Activated CD4-positive, alpha-beta T cell treated with anti-CD3 and anti-CD28 coated beads, Interleukin-2, amount 10 ng/mL, durations not matched to agents 24 days and 14 days (primary cell): ENCODE measurements around the gene LHFPL6. TPM values are rescaled to one million over a fixed set of nuclear protein-coding genes. Genes with fewer than 3 reads are reported as not detected.

ENCODE experiments used
- DNase-seq: peaks from one replicate; pipeline ENCODE4 v3.0.0; 2022
- H3K27ac Mint-ChIP-seq: one replicate; pipeline ENCODE4 v1.8.0; 2022; ENCODE audit warnings: mild to moderate bottlenecking, mixed read lengths
- H3K27me3 Mint-ChIP-seq: one replicate; pipeline ENCODE4 v1.8.0; 2022; ENCODE audit warnings: mixed read lengths
- H3K36me3 Mint-ChIP-seq: one replicate; pipeline ENCODE4 v1.8.0; 2022; ENCODE audit warnings: low read depth, mild to moderate bottlenecking, mixed read lengths
- H3K4me1 Mint-ChIP-seq: one replicate; pipeline ENCODE4 v1.8.0; 2021; ENCODE audit warnings: mixed read lengths
- H3K4me3 Mint-ChIP-seq: one replicate; pipeline ENCODE4 v1.8.0; 2022; ENCODE audit warnings: mild to moderate bottlenecking, moderate library complexity, mixed read lengths
- H3K9me3 Mint-ChIP-seq: one replicate; pipeline ENCODE4 v1.8.0; 2021; ENCODE audit warnings: mixed read lengths
- intact Hi-C: fragments of 100-400 bp; cut with micrococcal nuclease; formaldehyde crosslinking; loops from one replicate; pipeline ENCODE4 v1.15.1; 2023
- total RNA-seq: library from RNA; stranded (reverse); gene quantifications from 2 replicates; pipeline ENCODE4 v1.2.3, GENCODE V29; 2022

The LHFPL6 gene
- total RNA-seq: 4.8 TPM in 2 replicates

- Mint-ChIP-seq H3K4me3 (peak within 1 kb of the TSS; percentile 86), H3K27ac (peak within 1 kb of the TSS; percentile 49), H3K4me1 (peaks cover 14% of the 10 kb centered on the region), H3K36me3 (no peaks in the 10 kb centered on the region), H3K9me3 (no peaks in the 10 kb centered on the region), H3K27me3 (peaks cover 65% of the 10 kb centered on the region)
- intact Hi-C loops: loop anchor here (2.0 to 5.0 kb wide), 3 partner anchors 55 to 1255 kb away; partner anchors contain the start of genes COG6, NHLRC3, PROSER1 and UFM1
- peak; percentile 91 for DNase-seq
Observed at GRCh38 chr13:39602614-39603366, at the start of gene LHFPL6. Gene LHFPL6, minus strand, starts transcription at chr13:39603193.

GRCh38 chr13:39646122-39646521, 43.1 kb upstream of the LHFPL6 start:
- Mint-ChIP-seq H3K27ac (no peak overlapping the region), H3K9me3 (no peaks in the 10 kb centered on the region), H3K4me3 (no peak overlapping the region), H3K4me1 (no peaks in the 10 kb centered on the region), H3K27me3 (peaks cover 4% of the 10 kb centered on the region), H3K36me3 (no peaks in the 10 kb centered on the region)
- intact Hi-C loops: no loop called here
- no peak for DNase-seq

- intact Hi-C loops: no loop called here
- Mint-ChIP-seq H3K4me3 (no peak overlapping the region), H3K27ac (no peak overlapping the region), H3K9me3 (no peaks in the 10 kb centered on the region), H3K27me3 (peaks cover 14% of the 10 kb centered on the region), H3K36me3 (no peaks in the 10 kb centered on the region), H3K4me1 (no peaks in the 10 kb centered on the region)
- DNase-seq: no peak
Observed at GRCh38 chr13:39641645-39642044, 38.7 kb upstream of the LHFPL6 start.

- no peaks in the 10 kb centered on the region for H3K4me1 Mint-ChIP-seq
- H3K27me3 Mint-ChIP-seq: peaks cover 23% of the 10 kb centered on the region
- H3K36me3 Mint-ChIP-seq: no peaks in the 10 kb centered on the region
- H3K27ac Mint-ChIP-seq: no peak overlapping the region
- no peaks in the 10 kb centered on the region for H3K9me3 Mint-ChIP-seq
- intact Hi-C loops: no loop called here
- DNase-seq: no peak
- no peak overlapping the region for H3K4me3 Mint-ChIP-seq
Observed at GRCh38 chr13:39637890-39638289, 34.9 kb upstream of the LHFPL6 start.

GRCh38 chr13:39635564-39635963, 32.6 kb upstream of the LHFPL6 start:
- Mint-ChIP-seq H3K9me3 (peaks cover 9% of the 10 kb centered on the region), H3K36me3 (no peaks in the 10 kb centered on the region), H3K4me1 (no peaks in the 10 kb centered on the region), H3K27me3 (peaks cover 34% of the 10 kb centered on the region), H3K4me3 (no peak overlapping the region), H3K27ac (no peak overlapping the region)
- intact Hi-C loops: no loop called here
- no peak for DNase-seq

DNA sequence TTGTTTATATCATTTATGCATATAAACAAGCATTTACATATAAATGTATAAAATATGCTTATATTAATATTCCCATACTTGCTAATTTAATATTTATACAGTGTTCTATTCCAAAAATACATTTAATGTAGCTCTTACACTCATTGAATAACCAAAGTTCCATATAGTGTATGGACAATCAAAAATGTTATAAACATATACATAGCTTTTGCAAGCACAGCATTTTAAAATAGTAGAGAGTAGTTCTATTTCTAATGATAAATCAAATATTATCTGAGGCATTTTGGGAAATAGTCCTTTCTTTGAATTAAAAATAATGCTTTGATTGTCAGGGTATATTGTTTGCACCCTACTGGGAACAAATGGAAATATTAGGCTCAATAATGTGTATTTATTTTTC, 30.0 kb upstream of the LHFPL6 start:
- Mint-ChIP-seq H3K4me1 (no peaks in the 10 kb centered on the region), H3K36me3 (no peaks in the 10 kb centered on the region), H3K27ac (no peak overlapping the region), H3K27me3 (peaks cover 32% of the 10 kb centered on the region), H3K9me3 (peaks cover 9% of the 10 kb centered on the region), H3K4me3 (no peak overlapping the region)
- no peak for DNase-seq
- intact Hi-C loops: no loop called here

DNA sequence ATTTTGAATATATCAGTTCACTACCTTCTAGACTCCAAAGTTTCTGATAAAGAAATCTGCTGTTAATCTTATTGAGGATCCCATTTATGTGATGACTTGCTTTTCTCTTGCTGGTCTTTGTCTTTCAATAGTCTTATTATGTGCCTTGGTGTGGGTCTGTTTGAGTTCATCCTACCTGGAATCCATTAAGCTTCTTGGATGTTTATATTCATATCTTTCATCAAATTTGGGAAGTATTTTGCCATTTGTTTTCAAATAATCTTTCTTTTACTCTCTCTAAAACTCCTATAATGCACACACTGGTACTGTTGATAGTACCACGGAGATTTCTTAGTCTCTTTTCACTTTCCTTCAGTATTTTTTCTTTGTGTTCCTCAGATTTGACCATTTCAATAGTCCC, 28.3 kb upstream of the LHFPL6 start:
- no peak for DNase-seq
- Mint-ChIP-seq H3K9me3 (peaks cover 9% of the 10 kb centered on the region), H3K4me3 (no peak overlapping the region), H3K27ac (no peak overlapping the region), H3K27me3 (peaks cover 30% of the 10 kb centered on the region), H3K36me3 (no peaks in the 10 kb centered on the region), H3K4me1 (no peaks in the 10 kb centered on the region)
- intact Hi-C loops: no loop called here

- Mint-ChIP-seq H3K9me3 (no peaks in the 10 kb centered on the region), H3K27me3 (peaks cover 28% of the 10 kb centered on the region), H3K36me3 (no peaks in the 10 kb centered on the region), H3K4me3 (no peak overlapping the region), H3K27ac (no peak overlapping the region), H3K4me1 (no peaks in the 10 kb centered on the region)
- no peak for DNase-seq
- intact Hi-C loops: no loop called here
Observed at GRCh38 chr13:39623466-39623865, 20.5 kb upstream of the LHFPL6 start.

DNA sequence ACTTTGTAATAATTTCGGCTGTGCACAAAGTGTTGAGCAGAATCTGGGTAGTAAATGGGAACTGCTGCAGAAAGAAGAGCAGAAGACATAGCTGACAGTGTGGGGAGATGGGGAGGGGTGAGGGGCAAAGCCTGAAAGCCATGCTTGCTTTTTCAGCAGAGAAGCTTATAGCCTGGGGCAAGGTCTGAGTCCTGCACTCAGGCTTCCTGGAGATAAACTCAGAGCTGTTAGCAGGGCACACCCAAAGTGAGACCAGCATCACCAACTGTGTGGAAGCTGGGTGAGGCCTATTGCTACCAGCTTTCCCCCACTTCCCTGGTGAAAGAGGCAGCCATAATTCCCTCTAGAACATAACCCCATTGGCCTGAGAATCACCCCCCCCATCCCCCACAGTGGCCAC, 15.6 kb upstream of the LHFPL6 start:
- Mint-ChIP-seq H3K4me3 (no peak overlapping the region), H3K27me3 (peaks cover 38% of the 10 kb centered on the region), H3K4me1 (no peaks in the 10 kb centered on the region), H3K9me3 (no peaks in the 10 kb centered on the region), H3K27ac (no peak overlapping the region), H3K36me3 (no peaks in the 10 kb centered on the region)
- DNase-seq: no peak
- intact Hi-C loops: loop anchor here (10.0 kb wide), 1 partner anchor 214 kb away; no protein-coding TSS in a partner anchor

DNA sequence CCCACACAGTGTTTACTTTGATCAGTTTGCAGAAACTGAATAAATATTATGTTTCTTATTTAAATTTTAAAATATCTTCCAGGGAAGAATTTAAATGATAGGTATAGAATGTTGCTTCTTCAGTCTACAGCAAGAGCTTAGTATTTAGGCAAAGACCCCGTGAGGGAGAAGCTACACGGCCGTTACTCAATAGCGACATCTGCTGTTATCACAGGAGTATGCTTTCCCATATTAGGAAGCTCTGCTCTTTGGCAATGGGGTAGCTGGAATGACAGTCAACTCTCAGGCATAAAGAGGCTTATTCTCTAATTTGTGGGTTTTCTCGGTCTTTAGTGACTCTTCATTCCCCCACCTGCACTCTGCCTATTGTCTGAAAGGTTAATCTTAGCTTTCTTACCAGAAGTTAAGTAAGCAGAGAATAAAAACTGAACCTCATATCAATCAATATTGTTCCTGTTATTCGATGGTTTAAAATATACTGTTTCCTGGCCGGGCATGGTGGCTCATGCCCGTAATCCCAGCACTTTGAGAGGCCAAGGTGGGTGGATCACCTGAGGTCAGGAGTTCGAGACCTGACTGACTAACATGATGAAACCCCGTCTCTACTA, 13.2 kb upstream of the LHFPL6 start:
- Mint-ChIP-seq H3K9me3 (no peaks in the 10 kb centered on the region), H3K4me3 (no peak overlapping the region), H3K27me3 (peaks cover 24% of the 10 kb centered on the region), H3K27ac (no peak overlapping the region), H3K36me3 (no peaks in the 10 kb centered on the region), H3K4me1 (no peaks in the 10 kb centered on the region)
- intact Hi-C loops: loop anchor here (10.0 kb wide), 1 partner anchor 211 kb away; no protein-coding TSS in a partner anchor
- peak; percentile 81 for DNase-seq

- Mint-ChIP-seq H3K4me1 (no peaks in the 10 kb centered on the region), H3K4me3 (no peak overlapping the region), H3K27me3 (peaks cover 29% of the 10 kb centered on the region), H3K27ac (no peak overlapping the region), H3K36me3 (no peaks in the 10 kb centered on the region), H3K9me3 (no peaks in the 10 kb centered on the region)
- peak; percentile 85 for DNase-seq
- intact Hi-C loops: loop anchor here (1.0 to 10.0 kb wide), 5 partner anchors 65 to 561 kb away; no protein-coding TSS in a partner anchor
Observed at GRCh38 chr13:39612023-39612637, 9.1 kb upstream of the LHFPL6 start.

GRCh38 chr13:39607876-39608275, 4.9 kb upstream of the LHFPL6 start:
- Mint-ChIP-seq H3K27ac (no peak overlapping the region), H3K9me3 (no peaks in the 10 kb centered on the region), H3K4me3 (no peak overlapping the region), H3K4me1 (peaks cover 7% of the 10 kb centered on the region), H3K27me3 (peaks cover 53% of the 10 kb centered on the region), H3K36me3 (no peaks in the 10 kb centered on the region)
- DNase-seq: no peak
- intact Hi-C loops: no loop called here

GRCh38 chr13:39605677-39606320, 2.8 kb upstream of the LHFPL6 start:
- Mint-ChIP-seq H3K27ac (no peak overlapping the region), H3K27me3 (peaks cover 63% of the 10 kb centered on the region), H3K36me3 (no peaks in the 10 kb centered on the region), H3K4me3 (no peak overlapping the region), H3K4me1 (peaks cover 14% of the 10 kb centered on the region), H3K9me3 (no peaks in the 10 kb centered on the region)
- no peak for DNase-seq
- intact Hi-C loops: no loop called here

DNA sequence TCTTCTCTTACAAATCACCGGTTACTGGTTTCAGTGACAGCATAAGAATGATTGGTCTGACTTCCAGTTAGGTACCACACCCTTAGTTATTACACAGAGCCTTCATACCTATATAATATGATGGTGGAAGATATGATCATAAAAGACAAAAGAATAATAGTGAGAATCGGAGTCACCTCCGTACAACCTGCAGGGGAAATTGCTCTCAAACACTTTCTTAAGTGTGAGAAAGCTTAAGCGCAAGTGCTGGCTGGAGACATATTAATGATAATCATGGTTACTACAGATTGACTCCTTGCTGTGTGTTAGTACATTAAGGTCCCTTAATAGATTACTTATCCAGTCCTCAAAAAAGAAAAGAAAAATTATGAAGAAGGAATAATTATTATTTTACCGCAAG, 1.8 kb upstream of the LHFPL6 start:
- Mint-ChIP-seq H3K36me3 (no peaks in the 10 kb centered on the region), H3K4me1 (peaks cover 14% of the 10 kb centered on the region), H3K9me3 (no peaks in the 10 kb centered on the region), H3K4me3 (no peak overlapping the region), H3K27ac (no peak overlapping the region), H3K27me3 (peaks cover 71% of the 10 kb centered on the region)
- intact Hi-C loops: loop anchor here (5.0 kb wide), 2 partner anchors 53 to 1257 kb away; partner anchors contain the start of genes COG6 and UFM1
- no peak for DNase-seq
